ENCODE measurements around the gene IL2RA. TPM values are rescaled to one million over a fixed set of nuclear protein-coding genes. Genes with fewer than 3 reads are reported as not detected.

The IL2RA gene
- total RNA-seq, 1 experiment from 2014 or later, result not detected

GRCh38 chr10:6040205-6040604, 22.0 kb downstream of the IL2RA start:
- DNase-seq (ENCODE audit: low spot score), result no peak

GRCh38 chr10:6039711-6040110, 22.5 kb downstream of the IL2RA start:
- no peak for DNase-seq (ENCODE audit: low spot score)

DNA sequence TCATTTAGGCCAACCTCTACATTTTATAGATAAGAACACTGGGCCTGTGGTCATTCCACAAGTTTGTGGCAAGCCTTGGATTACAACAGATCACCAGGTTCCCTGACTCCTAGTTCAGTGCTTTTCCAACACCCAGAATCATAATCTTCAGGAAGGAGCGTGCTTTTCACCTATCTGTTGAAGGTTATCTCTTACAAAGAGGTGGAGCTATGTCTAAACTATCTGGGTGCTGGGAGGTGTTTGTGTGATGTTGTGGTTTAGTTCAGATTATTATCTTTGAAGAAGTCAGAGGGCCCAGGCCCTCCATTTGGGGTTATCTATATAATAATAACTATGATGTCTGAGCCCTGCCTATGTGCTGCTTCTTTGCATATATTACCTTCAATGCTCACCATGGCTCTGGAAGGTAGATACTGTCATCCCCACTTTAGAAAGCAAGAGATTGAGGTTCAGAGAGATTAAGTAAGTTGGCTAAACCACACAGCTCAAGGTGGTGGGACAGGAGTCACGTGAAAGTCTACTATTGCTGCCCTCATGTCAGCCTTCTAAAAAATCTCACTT, 24.0 kb downstream of the IL2RA start:
- no peak for DNase-seq (ENCODE audit: low spot score)

DNA sequence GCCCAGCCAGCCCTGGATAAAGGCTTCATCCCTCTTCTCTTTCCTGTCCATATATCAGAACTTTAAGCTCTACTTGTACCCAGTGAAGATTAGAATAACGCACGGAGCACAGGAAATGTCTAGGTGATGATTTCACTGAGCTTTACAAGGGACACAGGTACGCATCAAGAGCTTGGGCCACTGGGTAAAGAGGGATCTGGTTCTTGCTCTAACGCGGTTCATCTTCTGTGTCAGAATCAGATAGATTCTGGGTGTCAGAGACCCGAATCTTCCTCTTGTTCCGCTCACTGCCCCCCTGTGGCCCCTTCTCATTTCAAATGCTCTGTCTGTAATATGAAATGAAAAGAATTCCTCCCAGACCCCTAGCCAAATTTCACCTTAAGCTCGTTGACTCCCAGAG, 24.7 kb downstream of the IL2RA start:
- DNase-seq (ENCODE audit: low spot score), result no peak

DNA sequence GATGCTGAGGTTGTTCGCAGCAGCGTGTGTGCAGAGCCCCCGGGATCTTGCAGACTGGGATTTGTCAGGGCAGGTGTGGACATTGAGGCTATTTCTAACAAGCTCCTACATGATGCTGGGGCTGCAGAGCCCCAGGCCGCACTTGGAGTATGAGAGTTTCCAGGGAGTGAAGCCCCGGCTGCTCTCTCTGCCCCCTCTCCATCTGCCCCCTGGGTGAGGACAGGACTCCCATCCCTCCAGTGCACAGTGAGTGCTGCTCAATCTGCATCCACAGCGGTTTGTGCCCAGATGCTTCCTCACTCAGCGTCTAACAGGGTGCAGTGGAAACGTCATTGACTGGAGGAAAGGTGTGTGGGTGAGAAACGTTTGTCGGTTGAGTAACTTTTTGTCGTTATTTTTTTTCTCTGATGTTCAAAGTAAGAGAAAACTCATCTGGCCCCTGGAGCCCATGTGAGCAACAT, 25.3 kb downstream of the IL2RA start:
- DNase-seq (ENCODE audit: low spot score), result no peak

DNA sequence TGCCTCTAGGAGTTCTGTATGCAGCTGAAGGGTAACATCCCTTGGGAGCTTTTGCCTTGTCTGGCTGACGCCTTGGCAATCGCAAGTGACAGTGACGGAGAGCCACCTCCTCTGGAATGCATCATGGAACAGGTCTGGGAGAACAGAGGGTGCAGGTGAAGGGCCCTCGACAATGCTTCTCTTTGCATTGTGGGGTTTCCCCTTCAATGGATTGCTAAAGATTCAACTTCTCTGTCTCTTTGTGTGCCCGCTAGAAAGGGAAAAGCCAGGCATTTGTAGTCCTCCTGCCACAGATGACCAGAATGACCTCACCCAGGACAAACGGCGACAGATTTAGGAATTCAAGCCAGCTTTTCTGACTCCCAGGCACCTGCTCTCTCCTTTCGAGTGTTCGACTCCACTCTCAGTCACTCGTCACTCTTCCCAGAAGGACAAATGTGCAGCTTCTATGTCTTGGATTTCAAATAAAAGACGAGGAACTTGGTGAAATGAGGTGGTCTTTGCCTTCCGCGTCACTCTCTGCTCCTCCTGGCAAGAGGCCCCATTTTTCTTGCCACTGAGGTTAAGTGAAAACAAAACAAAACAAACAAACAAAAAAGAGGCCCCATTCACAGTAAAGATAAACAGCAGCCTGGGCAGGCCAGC, 26.1 kb downstream of the IL2RA start:
- DNase-seq (ENCODE audit: low spot score), result no peak

DNA sequence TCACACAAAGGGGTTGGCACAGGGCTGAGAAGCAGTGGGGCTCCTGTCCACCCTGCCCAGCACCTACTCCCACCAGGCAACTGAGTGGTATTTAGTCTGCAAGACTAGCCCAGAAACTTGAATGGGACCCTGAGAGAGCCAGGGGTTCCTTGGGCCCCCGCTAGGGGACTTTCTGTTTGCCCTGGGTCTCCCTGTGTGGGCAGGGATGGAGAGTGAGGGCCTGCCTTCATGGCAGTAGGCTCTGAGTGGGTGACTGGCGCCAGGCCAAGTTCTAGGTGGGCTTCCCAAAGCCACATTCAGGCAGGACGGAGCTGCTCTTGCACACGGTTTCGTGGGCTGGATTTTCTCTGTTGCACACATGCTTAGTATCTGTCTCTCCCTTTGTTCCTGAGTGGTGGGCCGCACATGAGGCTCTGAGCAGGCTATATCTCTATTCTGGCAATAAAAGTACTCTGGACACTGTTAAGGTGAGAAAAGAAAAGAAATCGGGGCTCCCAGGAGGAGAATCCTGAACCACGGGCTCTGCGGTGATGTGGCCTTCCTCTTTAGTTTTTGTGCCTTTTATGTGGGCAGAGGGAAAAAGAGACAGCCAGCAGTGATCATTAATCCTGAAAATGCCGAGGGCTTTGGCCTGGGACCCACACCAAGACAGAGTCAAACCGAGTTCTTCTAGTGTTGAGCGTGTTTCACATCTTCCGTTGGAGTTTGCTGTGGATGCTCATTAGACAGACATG, 26.9 kb downstream of the IL2RA start:
- DNase-seq (ENCODE audit: low spot score), result no peak

- no peak for DNase-seq (ENCODE audit: low spot score)
Measured at GRCh38 chr10:6034371-6034770, 27.8 kb downstream of the IL2RA start.

DNA sequence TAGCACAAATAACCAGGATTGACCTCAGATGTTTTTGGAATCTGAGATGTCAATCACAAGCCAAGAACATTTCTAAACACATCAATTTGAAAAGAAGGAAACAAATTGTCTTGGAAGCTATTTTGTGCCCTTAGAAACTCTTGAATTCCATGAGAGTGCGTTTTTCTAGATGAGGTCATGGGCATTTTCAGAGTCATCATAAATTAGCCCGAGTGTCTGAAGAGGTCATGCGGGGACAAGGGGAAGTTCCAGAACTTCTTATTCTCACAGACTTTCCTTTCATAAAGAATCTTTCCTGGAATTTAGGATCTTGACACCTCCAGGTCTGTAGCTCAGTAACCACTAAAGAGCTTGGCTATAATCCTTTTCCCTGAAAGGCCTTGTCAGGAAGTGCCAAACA, 28.2 kb downstream of the IL2RA start:
- no peak for DNase-seq (ENCODE audit: low spot score)

- no peak for DNase-seq (ENCODE audit: low spot score)
Measured at GRCh38 chr10:6030940-6031339, 31.2 kb downstream of the IL2RA start.

- no peak for DNase-seq (ENCODE audit: low spot score)
Measured at GRCh38 chr10:6030217-6030616, 31.9 kb downstream of the IL2RA start.

GRCh38 chr10:6027929-6028328, 34.2 kb downstream of the IL2RA start:
- DNase-seq (ENCODE audit: low spot score), result no peak

DNA sequence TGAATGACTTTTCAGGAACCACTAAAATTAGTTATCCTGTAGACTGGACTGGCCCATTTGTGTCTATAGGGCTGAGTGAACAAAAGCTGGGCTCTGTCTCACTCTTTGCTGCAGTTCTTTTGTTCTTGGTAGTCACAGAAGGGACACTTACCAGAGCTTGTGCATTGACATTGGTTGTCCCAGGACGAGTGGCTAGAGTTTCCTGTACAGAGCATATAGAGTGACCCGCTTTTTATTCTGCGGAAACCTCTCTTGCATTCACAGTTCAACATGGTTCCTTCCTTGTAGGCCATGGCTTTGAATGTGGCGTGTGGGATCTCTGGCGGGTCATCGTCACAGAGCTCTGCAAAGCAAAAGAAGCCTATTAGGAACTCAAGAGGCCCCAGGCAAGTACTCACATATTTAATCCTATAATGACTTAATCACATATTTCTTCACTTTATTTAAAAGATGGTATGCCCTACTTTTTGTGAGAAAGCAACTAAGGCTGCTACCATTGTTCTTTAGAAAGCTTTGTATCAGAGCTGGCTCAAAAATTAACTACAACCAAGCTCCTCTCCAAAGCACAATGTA, 36.4 kb downstream of the IL2RA start:
- no peak for DNase-seq (ENCODE audit: low spot score)

GRCh38 chr10:6024334-6024682, 37.9 kb downstream of the IL2RA start:
- DNase-seq (ENCODE audit: low spot score), result no peak

DNA sequence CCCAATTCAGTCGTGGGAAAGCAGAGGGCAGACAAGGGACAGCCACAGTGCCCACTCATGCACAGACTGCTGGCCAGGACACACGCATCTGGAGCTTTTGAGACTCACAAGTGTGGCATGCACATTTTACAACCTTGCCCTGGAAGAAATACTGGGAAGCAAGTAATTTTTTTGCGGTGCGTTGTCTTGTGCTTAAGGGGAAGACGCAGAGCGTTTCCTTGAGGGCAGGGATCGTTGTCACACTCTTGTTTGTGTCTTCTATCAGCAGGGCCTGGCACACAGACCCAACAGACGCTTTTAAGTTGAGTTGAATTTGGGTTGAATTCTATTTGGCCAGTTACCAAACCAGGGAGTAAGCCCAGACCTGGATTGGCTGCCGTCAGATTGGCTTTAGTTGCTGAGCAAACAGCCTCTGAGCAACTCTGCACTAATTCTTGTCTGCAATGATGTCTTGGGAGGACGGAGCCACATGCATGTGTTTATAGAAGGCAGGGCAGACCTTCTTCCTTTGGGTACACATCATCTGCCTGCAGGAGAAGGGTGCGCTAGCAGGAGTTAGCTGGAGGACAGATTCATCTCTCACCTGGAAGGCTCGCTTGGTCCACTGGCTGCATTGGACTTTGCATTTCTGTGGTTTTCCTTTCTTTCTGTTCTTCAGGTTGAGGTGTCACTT, 38.4 kb downstream of the IL2RA start:
- no peak for DNase-seq (ENCODE audit: low spot score)

DNA sequence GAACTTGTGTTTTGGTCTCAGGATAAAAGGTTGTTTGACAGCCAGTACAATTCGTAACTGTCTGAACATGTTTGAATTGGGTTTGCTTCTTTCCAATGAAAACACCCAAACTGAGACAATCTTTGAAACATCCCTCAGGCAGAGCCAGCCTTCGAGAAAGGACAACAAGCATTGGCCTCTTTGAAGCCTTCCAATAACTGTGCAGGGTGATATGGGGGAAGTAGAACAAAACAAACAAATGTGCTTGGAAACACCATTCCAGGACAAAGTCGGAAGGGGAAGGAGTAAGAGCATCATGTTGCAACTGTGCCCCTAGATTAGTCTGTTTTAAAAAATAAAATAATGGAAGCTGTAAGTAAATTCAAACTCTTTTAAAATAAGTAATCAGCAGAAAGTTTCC, 39.5 kb downstream of the IL2RA start:
- DNase-seq (ENCODE audit: low spot score), result no peak

GRCh38 chr10:6020826-6021225, 41.3 kb downstream of the IL2RA start:
- DNase-seq (ENCODE audit: low spot score), result no peak

- DNase-seq (ENCODE audit: low spot score), result no peak
Measured at GRCh38 chr10:6019796-6020195, 42.4 kb downstream of the IL2RA start.

DNA sequence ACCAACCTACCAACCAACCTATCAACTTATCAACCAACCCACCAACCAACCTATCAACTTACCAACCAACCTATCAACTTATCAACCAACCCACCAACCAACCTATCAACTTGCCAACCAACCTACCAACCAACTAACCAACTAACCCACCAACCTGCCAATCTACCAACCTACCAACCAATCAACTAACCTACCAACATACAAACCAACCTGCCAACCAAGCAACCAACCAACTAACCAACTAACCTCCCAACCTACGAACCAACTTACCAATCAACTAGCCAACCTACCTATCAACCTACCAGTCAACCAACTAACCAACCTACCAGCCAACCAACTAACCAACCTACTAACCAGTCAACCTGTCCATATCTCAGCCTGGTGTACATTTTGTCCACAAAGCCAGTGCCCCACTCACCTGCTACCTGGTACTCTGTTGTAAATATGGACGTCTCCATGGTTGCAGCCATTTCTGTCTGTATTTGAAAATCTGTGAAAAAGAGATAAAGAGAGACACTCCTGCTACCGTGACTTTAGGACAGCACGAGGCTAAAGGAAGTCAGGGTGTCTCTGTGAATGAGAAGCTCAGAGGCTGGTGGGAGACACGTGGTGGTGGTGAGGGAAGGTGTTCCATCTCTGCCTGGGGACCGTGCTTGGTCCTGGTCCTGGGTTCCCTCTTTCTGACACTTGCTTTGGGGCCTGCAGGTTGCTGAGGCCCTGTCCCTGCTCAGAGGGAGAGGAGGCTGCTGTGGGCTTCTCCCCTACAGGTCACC, 43.0 kb downstream of the IL2RA start:
- DNase-seq (ENCODE audit: low spot score), result no peak

- DNase-seq (ENCODE audit: low spot score), result no peak
Measured at GRCh38 chr10:6018422-6018821, 43.7 kb downstream of the IL2RA start.

- no peak for DNase-seq (ENCODE audit: low spot score)
Measured at GRCh38 chr10:6017781-6018354, 44.3 kb downstream of the IL2RA start.

Measured in H4 (cell line).